Panc1 (cell line): Measurements from ENCODE around the gene NALCN. TPM values are rescaled to one million over a fixed set of nuclear protein-coding genes. Genes with fewer than 3 reads are reported as not detected.

Experiments used
- ATAC-seq: fragments of 200-7000 bp; cut with Tn5 transposase; 2 replicates; pipeline ENCODE4 v1.9.1; 2020; ENCODE audit warnings: mild to moderate bottlenecking, moderate library complexity
- BruUV-seq: library from RNA; stranded (reverse); fragments of 400-500 nt; replicated peaks from 2 replicates; lab custom pipeline; 2021; lab: Mats Ljungman, UMichigan
- CTCF ChIA-PET: fragments of 300-600 bp; sonication (Branson Sonifier 250); formaldehyde crosslinking; loops from one replicate; lab custom pipeline; 2022; ENCODE audit warnings: antibody characterized with exemption; lab: Charles Lee
- POLR2A ChIA-PET: fragments of 300-600 bp; sonication (Branson Sonifier 250); formaldehyde crosslinking; loops from one replicate; lab custom pipeline; 2022; ENCODE audit warnings: antibody characterized with exemption; lab: Charles Lee
- DNase-seq: peaks from one replicate; pipeline ENCODE4 v3.0.0-alpha.2; 2010; ENCODE audit warnings: low read depth, low spot score
- H3K27ac ChIP-seq: 2 replicates; pipeline ENCODE4 v1.5.1; 2011; ENCODE audit warnings: mild to moderate bottlenecking, low read length, inconsistent platforms
- H3K27me3 ChIP-seq: fragments of 200-500 bp; sonication (Bioruptor generic); 2 replicates; pipeline ENCODE4 v1.6.0; 2014; ENCODE audit warnings: low read length, inconsistent platforms; ENCODE audit not compliant: control insufficient read depth, insufficient read depth
- H3K36me3 ChIP-seq: fragments of 200-500 bp; sonication (Bioruptor generic); 2 replicates; pipeline ENCODE4 v1.5.1; 2014; ENCODE audit warnings: inconsistent platforms, mild to moderate bottlenecking, low read length, moderate library complexity; ENCODE audit not compliant: control insufficient read depth, insufficient read depth
- H3K4me1 ChIP-seq: 2 replicates; pipeline ENCODE4 v1.5.1; 2011; ENCODE audit warnings: inconsistent platforms, mild to moderate bottlenecking, low read length, moderate library complexity; ENCODE audit not compliant: control insufficient read depth, insufficient read depth
- H3K4me3 ChIP-seq, 2 experiments: 2 replicates each; pipeline ENCODE4 v1.5.1; 2011 to 2012; ENCODE audit warnings: low read depth in 2 of 2, low read length in 2 of 2, mild to moderate bottlenecking in 2 of 2, inconsistent platforms in 1 of 2, moderate library complexity in 1 of 2
- H3K9me3 ChIP-seq: fragments of 200-500 bp; sonication (Bioruptor generic); 2 replicates; pipeline ENCODE4 v1.5.1; 2014; ENCODE audit warnings: low read depth, mild to moderate bottlenecking, inconsistent platforms, low read length, moderate library complexity; ENCODE audit not compliant: control insufficient read depth, insufficient read depth
- POLR2AphosphoS5 ChIP-seq: IDR thresholded peaks from 2 replicates; pipeline ENCODE4 v1.6.1; 2012; ENCODE audit warnings: mild to moderate bottlenecking, low read depth, low read length, moderate library complexity
- SIN3A ChIP-seq: IDR thresholded peaks from 2 replicates; pipeline ENCODE4 v1.6.1; 2012; ENCODE audit warnings: low read depth, mild to moderate bottlenecking, low read length, moderate library complexity, borderline replicate concordance; ENCODE audit not compliant: insufficient read depth
- TCF7L2 ChIP-seq: IDR thresholded peaks from 2 replicates; pipeline ENCODE4 v1.6.1; 2011; ENCODE audit warnings: mild to moderate bottlenecking, low read depth, low read length, inconsistent platforms
- in situ Hi-C: cut with HindIII; loops from 2 replicates; pipeline ENCODE4 v1.10.0; 2016; ENCODE audit warnings: low sequenced_read_pairs, low pct_unique_long_range_greater_than_20kb
- intact Hi-C: fragments of 100-400 bp; cut with micrococcal nuclease; formaldehyde crosslinking; loops from one replicate; pipeline ENCODE4 v1.10.0; 2022; ENCODE audit not compliant: unreplicated experiment
- total RNA-seq: library from RNA; stranded (reverse); gene quantifications from one replicate; pipeline ENCODE4 v1.2.1, GENCODE V29; 2021; ENCODE audit not compliant: unreplicated experiment
- TF ChIP-seq, protein P1 (sequence below): fragments of 450-650 bp; IDR thresholded peaks from 2 replicates; pipeline ENCODE4 v1.5.1; 2017; ENCODE audit warnings: mild to moderate bottlenecking
- TF ChIP-seq, protein P2 (sequence below), 2 experiments: IDR thresholded peaks; 2 replicates each; pipeline ENCODE4 v1.6.1; 2011 to 2012; ENCODE audit warnings: low read depth in 2 of 2, control low read depth in 1 of 2, low read length in 1 of 2, mild to moderate bottlenecking in 1 of 2, moderate library complexity in 1 of 2; ENCODE audit not compliant: insufficient read depth in 1 of 2

The NALCN gene
- total RNA-seq, 1 experiment from 2014 or later: 10.9 TPM

DNA sequence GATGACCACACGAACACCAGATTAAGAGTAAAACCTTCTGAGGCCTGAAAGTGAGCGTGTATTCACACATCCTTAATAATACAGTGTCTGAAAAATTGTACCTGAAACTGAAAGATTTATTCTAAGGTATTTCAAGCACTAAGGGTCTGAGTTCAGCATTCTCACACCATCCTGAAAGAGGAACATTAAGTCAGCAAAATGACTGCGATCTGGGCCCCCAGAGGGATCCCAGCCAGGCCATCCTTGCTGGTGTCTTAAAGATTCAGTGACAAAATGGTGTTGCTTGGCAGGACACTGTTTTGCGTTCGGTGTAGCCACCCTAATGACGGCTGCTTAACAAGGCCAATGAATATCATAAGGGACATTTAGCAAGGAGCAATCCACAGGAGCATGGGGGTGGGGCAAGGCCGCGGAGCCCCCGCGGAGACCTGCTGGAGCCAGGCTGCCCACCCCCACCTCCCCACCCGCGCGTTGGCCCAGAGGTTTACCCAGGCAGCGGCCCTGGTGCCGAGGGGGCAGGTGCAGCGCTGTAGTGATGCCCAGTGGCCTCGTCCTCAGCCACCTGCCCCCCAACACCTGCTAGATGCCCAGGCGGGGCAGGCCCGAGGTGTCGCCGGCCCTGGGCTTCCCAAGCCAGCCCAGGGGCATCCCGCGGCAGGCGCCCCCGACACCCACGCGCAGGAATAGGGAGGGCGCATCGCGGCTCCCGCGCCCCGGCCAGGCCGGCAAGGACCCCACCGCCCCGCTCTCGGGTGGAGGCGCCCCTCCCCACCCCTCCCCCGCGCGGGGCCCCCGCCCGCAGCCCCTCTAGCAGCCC lies 742 bp downstream of the NALCN start:
- no peak for TF ChIP-seq POLR2AphosphoS5
- TF ChIP-seq, protein P1, sequence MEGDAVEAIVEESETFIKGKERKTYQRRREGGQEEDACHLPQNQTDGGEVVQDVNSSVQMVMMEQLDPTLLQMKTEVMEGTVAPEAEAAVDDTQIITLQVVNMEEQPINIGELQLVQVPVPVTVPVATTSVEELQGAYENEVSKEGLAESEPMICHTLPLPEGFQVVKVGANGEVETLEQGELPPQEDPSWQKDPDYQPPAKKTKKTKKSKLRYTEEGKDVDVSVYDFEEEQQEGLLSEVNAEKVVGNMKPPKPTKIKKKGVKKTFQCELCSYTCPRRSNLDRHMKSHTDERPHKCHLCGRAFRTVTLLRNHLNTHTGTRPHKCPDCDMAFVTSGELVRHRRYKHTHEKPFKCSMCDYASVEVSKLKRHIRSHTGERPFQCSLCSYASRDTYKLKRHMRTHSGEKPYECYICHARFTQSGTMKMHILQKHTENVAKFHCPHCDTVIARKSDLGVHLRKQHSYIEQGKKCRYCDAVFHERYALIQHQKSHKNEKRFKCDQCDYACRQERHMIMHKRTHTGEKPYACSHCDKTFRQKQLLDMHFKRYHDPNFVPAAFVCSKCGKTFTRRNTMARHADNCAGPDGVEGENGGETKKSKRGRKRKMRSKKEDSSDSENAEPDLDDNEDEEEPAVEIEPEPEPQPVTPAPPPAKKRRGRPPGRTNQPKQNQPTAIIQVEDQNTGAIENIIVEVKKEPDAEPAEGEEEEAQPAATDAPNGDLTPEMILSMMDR: no peak
- intact Hi-C loops: no loop called here
- in situ Hi-C loops: no loop called here

DNA sequence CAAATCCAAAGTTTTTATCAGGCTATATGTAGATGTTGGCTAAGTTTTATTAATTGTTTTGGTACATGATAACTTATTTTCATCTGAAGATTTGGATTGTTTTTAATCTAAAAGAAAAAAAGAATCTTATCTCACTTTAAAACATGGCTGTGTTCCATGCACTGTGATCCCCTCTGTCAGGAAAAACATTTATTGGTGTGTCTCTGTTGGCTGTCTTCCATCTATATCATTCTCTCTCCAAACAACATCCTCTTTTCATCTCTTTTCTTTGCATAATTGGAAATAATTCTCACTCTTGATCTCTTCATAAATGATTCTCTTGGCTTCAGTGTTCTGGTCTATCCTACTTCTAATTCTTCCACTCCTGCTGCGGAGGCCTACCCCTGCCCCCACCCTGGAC lies 4.2 kb downstream of the NALCN start:
- in situ Hi-C loops (no loop called here), intact Hi-C loops (no loop called here)
- ATAC-seq: no peak
- BruUV-seq: no TSS peak
- TF ChIP-seq, protein P2, sequence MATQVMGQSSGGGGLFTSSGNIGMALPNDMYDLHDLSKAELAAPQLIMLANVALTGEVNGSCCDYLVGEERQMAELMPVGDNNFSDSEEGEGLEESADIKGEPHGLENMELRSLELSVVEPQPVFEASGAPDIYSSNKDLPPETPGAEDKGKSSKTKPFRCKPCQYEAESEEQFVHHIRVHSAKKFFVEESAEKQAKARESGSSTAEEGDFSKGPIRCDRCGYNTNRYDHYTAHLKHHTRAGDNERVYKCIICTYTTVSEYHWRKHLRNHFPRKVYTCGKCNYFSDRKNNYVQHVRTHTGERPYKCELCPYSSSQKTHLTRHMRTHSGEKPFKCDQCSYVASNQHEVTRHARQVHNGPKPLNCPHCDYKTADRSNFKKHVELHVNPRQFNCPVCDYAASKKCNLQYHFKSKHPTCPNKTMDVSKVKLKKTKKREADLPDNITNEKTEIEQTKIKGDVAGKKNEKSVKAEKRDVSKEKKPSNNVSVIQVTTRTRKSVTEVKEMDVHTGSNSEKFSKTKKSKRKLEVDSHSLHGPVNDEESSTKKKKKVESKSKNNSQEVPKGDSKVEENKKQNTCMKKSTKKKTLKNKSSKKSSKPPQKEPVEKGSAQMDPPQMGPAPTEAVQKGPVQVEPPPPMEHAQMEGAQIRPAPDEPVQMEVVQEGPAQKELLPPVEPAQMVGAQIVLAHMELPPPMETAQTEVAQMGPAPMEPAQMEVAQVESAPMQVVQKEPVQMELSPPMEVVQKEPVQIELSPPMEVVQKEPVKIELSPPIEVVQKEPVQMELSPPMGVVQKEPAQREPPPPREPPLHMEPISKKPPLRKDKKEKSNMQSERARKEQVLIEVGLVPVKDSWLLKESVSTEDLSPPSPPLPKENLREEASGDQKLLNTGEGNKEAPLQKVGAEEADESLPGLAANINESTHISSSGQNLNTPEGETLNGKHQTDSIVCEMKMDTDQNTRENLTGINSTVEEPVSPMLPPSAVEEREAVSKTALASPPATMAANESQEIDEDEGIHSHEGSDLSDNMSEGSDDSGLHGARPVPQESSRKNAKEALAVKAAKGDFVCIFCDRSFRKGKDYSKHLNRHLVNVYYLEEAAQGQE (IDR thresholded peaks at IDR 0.05; ENCODE audit: insufficient read depth in 1 of 2, low read depth in 2 of 2, low read length in 1 of 2): no peak
- TF ChIP-seq TCF7L2 (no peak), SIN3A (no peak), POLR2AphosphoS5 (no peak)
- TF ChIP-seq, protein P1: no peak
- CTCF ChIA-PET: no interaction called here
- no peak for DNase-seq
- no peaks in the 10 kb centered on the region for H3K9me3 ChIP-seq
- no peak overlapping the region for H3K4me3 ChIP-seq
- H3K4me1 ChIP-seq: peaks cover 3% of the 10 kb centered on the region; the same call in 1 of the 2 replicates
- POLR2A ChIA-PET: no interaction called here
- H3K27ac ChIP-seq: peak overlapping the region; percentile 34; the same call in 1 of the 2 replicates
- no peaks in the 10 kb centered on the region for H3K27me3 ChIP-seq
- no peaks in the 10 kb centered on the region for H3K36me3 ChIP-seq

More for the DNA sequence above, 742 bp downstream of the NALCN start:
- H3K9me3 ChIP-seq: no peaks in the 10 kb centered on the region
- POLR2A ChIA-PET: no interaction called here
- H3K4me3 ChIP-seq: peak overlapping the region; percentile 57 to 58
- CTCF ChIA-PET: no interaction called here
- no peaks in the 10 kb centered on the region for H3K27me3 ChIP-seq
- H3K4me1 ChIP-seq: peaks cover 6% of the 10 kb centered on the region
- BruUV-seq: no TSS peak
- no peak for DNase-seq
- H3K36me3 ChIP-seq: no peaks in the 10 kb centered on the region
- ATAC-seq: peak; percentile 64
- peak overlapping the region; percentile 89 for H3K27ac ChIP-seq
